Measurements from ENCODE around the gene MICAL2. TPM values are rescaled to one million over a fixed set of nuclear protein-coding genes. Genes with fewer than 3 reads are reported as not detected.

The MICAL2 gene
- total RNA-seq, 1 experiment from 2014 or later = 148 TPM

DNA sequence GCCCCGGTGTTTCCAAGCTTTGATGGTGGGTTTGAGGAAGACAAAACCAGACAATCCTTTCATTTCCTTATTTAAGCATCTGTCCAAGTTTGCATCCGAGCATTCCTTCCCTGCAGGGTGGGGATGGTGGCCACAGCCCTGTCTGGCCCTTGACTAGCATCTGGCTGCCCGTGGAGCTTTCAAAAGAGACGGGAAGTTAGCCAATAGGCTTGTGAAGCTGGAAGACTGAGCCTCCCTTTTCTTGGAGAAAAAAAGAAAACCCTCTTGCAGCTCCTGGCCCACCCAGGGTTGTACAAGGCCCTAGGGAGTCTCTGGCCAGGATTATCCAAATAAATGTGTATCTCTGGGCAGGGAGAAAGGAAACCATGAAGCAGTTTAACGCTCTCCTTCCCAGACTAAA is 60.6 kb downstream of the MICAL2 start:
- peak; percentile 70 for DNase-seq (ENCODE audit: low spot score)

DNA sequence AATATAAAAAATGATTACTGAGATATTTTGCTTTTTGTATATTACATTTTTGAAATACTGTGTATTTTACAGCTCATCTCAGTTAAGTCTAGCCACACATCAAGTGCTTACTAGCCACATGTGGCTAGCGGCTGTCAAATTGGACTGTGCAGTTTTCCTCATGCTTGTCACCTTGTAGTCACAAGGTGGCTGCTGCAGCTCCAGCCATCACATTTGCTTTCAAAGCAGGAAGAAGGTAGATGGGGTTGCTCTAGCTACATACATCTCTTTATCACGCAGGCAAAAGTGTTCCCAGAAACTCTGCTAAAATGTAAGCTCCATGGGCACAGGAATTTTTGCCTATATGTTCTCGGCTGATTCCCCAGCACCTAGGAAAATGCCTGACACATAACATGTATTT is 61.5 kb downstream of the MICAL2 start:
- DNase-seq (ENCODE audit: low spot score) = no peak

DNA sequence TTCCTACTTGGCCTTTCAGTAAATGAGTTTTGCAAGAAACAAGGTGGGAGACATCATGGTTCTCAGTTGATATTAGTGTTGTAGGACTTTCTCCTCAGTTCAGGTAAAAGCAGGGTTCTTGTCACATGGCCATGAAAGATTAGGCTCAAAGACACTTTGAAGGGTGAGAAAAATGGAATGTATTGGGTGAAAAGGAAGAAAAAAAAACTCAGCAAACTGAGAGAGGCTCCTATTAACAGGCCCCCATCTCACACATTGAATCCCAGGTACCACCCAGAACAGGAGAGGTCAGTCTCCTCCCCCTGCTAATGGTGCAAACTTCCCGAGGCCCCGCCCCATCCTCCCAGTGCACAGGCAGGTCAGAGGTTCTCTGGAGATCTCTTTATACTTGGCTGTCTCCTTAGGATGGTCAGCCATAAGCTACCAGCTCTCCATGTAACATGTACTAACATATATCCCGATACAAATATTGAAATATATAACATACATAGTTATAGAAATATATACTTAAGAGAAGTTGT is 62.2 kb downstream of the MICAL2 start:
- DNase-seq (ENCODE audit: low spot score) = no peak

DNA sequence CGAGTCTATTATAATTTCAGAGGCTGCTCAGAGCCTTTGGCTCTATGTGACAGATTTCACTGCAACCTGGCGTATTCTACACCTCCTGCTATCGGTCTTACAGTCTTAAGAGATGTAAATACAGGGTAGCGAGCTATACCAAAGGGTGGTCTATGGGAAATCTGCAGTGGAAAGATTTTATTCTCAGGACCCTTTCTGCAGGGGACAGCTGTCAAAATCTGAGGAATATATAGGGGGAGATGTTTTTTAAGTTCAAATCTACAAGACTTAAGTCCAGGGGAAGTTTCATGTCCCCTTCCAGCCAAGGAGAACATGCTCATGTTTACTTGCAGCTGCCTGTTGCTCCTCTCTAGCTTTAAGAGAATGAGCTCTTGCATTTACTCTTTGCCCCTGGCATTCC is 62.7 kb downstream of the MICAL2 start:
- DNase-seq (ENCODE audit: low spot score) = no peak

DNA sequence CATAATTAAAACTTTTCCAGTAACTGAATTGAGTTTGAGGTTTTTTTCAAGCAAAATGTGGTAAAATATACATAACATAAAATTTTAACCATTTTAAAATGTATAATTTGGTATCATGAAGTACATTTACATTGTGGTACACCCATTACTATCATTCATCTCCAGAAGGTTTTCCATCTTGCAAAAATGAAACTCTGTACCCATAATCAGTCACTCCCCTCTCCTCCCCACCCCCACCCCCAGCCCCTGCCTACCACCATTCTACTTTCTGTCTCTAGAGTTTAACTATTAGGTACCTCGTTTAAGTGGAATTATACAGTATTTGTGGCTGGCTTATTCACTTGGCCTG is 63.7 kb downstream of the MICAL2 start:
- no peak for DNase-seq (ENCODE audit: low spot score)

DNA sequence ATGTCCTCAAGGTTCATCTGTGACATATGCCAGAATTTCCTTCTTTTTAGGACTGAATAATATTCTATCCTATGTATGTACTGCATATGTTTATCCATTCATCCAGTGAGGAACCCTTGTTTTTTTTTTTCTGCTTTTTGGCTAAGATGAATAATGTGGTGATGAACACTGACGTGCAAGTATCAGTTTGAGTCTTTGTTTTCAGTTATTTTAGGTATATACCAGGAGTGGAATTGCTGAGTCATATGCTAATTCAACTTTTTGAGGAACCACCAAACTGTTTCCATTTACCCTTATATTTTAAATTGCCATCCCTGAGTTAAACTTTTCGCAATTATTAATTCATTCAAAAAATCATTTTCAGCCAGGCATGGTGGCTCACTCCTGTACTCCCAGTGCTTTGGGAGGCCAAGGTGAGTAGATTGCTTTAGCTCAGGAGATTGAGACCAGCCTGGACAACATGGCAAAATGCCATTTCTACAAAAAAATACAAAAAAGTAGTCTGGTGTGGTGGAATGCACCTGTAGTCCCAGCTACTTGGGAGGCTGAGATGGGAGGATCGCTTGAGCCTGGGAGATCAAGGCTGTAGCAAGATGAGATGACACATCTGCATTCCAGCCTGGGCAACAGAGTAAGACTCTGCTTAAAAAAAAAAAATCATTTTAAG is 64.2 kb downstream of the MICAL2 start:
- peak; percentile 70 for DNase-seq (ENCODE audit: low spot score)

DNA sequence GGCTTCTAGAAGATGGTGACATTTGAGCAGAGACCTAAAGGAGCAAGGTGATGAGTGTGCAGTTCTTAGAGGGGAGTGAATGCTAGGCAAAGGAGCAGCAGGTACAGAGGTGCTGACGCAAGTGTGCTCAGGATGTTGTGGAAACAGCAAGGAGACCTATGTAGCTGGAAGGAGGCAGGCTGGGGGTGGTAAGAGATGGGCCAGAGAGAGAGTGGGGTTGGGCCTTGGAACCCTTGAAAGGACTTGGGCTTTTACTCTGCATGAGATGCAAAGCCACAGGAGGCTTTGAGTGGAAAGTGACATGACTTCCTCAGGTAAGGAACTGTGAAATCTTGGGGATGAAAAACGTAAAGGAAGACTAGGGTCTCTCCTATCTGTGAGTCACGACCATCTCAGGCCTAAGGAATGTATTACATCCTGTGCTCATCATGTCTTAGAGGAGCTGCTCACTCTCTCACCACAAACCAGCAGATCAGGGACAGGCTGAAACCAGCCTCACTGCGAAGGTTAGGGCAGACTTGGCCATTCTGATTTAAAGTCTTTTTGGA is 65.4 kb downstream of the MICAL2 start:
- peak; percentile 98 for DNase-seq (ENCODE audit: low spot score)

DNA sequence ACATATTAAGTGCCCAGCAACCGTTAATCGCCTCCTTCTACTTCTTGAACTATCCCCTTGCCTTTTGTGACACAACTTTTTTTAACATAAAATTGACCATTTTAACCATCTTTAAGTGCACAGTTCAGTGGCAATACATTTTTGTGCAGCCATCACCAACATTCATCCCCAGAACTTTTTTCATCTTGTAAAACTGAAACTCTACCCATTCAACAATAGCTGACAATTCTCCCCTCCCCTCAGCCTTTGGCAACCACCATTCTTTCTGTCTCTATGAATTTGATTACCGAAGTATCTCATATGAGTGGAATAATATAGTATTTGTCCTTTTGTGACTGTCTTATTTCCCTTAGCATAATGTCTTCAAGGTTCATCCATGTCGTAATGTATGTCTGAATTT is 66.0 kb downstream of the MICAL2 start:
- DNase-seq (ENCODE audit: low spot score) = no peak

DNA sequence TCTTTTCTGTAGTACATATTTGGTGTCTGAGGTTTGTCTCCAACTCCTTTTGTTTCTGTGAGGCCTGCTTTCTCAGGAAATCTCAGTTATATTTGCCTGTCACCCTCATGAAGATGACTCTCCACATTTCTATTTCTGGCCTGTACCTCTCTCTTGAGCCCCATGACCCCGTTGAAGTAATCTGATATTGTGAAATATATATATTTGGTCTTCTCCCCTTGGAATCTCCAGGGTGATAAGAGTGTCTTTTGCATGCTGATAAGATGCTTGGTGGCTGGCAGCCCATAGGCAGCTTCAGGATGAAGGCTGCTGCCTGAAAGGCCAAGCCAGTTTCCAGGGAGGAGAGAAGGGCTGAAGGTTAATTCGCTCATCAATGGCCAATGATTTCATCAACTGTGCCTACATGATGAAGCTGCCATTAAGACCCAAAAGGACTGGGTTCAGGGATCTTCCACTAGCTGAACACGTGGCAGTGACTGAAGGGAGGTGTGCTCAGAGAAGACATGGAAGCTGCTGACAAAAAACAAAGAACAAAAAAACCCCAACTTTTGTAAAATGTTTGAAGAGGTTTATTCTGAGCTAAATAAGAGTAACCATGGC is 67.4 kb downstream of the MICAL2 start:
- DNase-seq (ENCODE audit: low spot score) = no peak

DNA sequence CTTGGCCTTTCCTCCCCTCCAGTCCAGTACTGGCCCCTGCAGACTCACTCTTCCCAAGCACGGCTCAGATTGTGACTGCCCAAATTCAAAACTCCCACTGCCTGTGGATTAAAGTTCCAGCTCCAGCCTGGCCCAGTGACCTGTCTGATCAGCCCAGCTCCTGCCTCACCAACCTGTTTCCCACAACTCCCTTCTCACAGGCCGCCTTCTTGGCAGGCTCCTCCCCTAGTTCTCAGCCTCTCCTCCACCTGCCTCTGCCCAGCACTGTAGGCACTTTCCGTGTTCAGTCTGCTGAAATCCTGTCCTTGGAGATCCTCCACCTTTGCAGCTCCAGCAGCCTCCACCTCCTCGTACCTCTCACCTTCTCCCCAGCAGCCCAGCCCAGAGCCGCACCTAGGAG is 68.6 kb downstream of the MICAL2 start:
- no peak for DNase-seq (ENCODE audit: low spot score)

DNA sequence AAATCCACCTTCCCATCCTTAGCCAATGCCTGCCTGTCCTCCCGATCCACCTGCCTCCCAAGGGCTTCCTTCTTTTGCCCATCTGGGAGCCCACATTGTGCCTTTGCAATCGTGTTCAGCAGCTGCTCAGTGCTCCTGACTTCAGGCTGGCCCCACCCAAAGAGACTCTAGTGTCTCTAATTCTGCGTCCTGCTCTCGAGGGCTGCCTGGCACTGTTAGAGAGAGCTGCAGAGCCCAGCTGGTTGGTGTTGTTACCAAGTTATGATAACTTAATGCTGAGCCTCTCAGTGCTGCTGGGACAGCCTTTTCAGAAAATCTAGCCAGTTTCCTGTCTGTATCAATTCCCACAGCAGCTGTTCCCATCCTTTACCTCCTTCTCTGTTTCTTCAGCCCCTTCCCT is 69.1 kb downstream of the MICAL2 start:
- no peak for DNase-seq (ENCODE audit: low spot score)

DNA sequence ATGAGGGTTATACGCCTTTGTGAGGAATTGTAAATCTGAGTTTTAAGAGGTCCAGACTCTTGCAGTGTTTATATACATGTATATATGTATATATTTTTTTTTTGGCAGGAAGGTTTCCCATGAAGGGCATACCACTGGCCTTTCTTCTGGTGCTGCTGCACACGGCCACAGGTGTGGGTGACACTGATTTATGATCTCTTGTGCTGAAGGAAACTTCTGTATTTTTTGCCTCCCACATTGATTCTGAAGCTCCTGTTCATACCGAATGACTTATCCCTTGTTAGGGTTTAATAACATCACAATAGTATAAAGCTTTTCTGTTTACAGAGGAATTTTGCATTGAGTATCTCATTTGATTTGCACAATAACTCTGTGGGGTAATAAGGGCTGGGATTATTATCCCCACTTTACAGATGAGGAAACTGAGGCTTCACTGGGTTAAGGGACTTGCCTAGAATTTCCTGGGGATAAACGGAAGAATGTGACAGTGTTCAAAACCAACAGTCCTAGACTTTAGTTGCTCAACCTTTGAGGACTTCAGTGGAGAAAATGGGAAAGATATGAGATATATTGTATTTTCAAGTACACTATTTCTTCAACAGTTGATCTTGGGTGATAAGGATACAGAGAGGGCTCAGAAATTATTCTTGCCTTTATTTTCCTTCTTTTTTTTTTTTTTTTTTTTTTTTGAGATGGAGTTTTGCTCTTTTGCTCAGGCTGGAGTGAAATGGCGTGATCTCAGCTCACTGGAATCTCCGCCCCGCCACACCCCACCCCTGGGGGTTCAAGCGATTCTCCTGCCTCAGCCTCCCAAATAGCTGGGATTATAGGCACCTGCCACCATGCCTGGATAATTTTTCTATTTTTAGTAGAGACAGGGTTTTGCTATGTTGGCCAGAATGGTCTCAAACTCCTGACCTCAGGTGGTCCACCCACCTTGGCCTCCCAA is 70.1 kb downstream of the MICAL2 start:
- peak; percentile 77 for DNase-seq (ENCODE audit: low spot score)

DNA sequence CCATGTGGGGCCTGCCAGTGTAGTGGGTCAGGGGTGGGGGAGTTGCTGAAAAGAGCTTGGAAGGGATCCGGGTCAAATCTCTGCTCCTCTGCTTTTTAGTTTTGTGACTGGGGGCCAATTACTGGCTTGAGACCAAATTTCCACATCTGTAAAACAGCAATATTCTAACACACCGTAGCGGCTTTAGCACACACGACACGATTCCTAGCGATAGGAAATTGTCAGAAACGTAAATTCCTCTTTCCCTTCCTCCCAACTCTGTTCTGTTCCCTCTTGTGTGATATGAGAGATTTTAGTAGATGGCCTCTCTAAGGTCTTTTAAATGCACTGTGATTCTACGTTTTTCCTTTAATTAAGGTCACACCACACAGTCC is 71.9 kb downstream of the MICAL2 start:
- DNase-seq (ENCODE audit: low spot score) = no peak

DNA sequence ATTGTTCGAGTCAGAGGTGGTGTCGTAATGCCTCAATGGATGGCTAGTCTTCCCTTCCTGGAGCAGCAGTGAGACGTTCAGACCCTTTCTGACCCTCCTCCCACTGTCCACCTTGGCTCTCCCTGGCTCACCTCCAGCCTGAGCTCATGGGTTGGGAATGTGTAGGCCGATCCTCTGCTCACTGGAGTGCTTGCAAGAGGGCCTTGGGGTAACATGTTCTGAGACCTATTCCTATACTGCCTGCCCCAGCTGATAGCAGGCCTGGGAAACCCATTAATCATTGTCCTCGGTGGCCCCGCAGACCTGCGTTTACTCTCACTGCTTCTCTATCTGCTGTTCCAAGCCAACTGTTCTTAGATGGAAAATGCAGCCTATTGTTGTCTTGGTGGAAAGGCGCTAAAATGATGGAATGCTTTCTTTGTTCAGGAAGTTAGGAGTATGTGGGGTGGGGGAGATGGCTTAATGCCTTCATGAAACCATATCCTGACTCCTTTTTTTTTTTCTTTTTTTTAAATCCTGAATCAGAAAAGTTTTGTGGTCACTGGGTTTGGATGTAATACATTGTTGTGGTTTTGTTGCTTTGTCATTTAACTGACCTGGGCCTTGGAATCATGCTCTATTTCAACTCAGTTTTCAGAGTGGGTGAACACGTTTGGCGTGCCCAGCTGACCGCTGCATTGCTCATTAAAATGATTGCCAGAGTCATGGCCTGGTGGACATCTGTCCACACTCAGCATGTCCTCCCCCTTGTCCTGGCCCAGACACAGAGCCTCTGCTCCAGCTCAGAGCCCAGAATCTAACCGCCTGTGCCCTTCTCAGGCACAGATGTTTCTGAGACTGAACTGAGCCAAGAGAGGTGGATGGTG is 72.5 kb downstream of the MICAL2 start:
- DNase-seq (ENCODE audit: low spot score) = peak; percentile 99

DNA sequence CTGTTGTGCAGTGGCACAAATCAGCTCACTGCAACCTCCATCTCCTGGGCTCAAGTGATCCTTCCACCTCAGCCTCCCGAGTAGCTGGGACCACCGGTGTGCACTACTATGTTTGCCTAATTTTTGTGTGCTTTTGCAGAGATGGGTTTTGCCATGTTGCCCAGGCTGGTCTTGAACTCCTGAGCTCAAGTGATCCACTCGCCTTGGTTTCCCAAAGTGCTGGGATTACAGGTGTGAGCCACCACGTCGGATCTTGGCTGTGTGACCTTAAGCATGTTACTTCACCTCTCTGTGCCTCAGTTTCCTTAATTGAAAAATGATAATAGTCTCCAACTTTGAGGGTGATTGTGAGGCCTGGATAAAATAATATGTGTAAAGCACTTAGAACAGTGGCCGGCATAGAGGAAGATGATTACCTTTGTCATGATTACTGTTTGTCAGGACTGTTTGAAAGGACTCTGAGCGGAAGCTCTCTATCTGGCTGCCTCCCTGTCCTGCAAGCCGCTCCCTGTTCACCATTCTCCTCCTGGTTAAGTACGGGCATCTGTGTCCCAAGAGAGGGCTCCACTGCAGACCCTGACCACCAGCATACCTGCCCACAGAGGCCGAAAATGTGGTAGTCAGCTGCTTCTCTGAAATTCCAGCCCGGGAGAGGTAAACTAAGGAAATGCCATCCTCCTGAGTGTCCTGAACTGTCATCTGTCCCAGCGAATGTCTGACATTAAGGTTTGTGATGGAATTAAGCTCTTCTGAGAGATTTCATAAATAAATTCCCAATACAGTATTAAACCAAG is 73.6 kb downstream of the MICAL2 start:
- DNase-seq (ENCODE audit: low spot score) = no peak

DNA sequence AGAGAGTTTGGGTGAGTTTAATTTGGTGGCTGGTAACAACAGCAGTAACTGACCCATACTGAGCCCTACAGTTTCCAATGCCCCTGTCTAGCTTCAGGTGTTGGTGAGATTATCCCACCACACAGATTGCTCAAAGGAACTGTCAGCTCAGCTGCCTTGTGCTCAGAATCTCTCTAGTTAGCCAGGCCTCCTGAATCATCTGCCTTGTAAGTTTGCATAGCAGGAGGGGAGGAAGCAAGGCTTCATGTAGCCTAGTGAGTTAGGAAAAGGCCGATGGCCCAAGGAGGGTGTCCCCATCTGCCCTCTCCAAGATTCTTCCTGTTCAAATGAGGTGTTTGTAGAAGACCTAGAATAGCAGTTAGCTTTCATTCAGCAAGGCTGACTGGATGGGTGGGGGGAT is 74.3 kb downstream of the MICAL2 start:
- DNase-seq (ENCODE audit: low spot score) = no peak

DNA sequence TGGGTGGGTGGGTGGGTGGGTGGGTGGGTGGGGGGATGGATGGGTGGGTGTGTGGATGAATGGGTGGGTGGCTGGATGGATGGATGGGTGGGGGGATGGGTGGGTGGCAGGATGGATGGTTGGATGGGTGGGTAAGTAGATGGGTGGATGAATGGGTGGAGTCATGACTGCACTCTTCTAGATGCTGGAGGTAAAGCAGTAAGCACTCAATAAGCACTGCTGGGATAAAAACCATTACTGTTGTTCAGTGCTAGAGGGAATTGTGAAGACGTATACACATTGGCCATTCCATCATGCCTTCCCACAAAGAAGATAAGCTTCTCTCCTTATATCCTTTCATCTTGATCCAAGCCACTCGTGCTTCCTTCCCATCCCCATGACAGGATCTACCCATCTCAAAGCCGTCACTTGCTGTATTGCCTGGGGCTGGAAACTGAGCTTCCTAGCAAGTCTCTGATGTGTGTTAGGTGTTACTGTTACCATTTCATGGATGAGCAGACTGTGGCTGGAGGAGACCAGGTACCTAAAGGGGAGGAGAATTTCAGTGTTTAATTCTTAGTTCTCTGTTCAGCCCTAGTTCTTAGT is 74.8 kb downstream of the MICAL2 start:
- no peak for DNase-seq (ENCODE audit: low spot score)

DNA sequence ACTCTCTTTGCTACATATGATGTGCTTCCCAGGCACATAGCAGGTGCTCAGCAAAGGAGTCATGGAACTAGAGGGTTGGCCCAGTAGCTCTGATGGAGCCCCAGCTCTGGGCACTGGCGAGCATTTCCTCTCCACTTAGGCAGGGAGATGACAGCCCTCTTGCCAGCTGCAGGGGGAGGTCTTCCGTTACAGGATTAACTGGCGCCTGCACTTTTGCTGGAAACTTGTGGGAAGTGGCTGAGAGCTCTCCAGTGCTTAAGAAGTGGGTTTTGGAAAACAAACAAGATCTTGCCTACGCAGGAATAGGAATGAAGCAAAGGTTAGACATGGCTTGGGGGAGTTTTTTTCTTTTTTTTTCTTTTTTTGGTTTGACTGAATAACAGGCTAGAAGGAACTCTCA is 75.5 kb downstream of the MICAL2 start:
- peak; percentile 92 for DNase-seq (ENCODE audit: low spot score)

DNA sequence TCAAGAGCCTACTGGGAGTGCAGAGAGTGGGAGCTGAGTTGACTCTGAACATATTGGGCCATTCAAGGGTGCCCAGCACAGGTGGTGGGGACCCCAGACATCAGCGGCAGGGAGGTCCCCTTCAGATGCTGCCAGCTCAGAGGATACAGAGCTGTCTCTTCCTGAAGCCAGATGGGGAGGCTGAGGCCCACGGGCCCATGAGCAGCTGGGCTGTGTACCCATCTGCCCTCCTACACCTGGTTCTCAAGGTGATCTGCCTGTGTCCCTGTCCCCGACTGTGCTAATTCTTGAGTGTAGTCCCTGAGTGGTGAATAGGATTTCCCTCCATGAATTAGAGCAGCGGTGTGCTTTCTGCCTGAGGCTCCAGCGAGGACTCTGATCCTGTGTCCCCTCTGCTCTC is 76.3 kb downstream of the MICAL2 start:
- no peak for DNase-seq (ENCODE audit: low spot score)

DNA sequence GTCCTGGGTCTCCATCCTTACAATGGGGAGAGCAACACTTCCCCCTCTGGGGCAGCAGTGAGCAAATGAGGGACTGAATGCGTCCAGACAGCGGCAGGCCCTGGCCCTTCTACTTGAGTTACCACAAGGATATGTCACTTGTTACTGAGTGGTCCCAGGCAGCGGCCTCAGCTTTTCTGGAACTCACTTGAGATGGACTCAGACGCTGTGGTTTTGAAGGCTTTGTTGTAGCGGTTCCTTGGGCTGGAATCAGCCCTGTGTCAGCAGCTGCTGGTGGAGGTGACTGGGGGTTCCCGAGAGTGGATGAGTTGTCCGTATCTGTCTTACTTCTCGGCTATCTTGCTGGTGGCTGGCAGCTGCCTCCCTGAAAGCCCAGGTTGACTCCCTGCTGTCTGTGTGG is 77.0 kb downstream of the MICAL2 start:
- DNase-seq (ENCODE audit: low spot score) = peak; percentile 86
